Thyroid gland (tissue), 4 donors: Measurements from ENCODE around the gene POLR3E.

Source experiments
- POLR2A ChIP-seq, 2 donors: fragments of 450-650 bp; IDR thresholded peaks; one replicate each; pipeline ENCODE4 v1.6.1; 2017; ENCODE audit warnings: antibody characterized with exemption in 2 of 2, mild to moderate bottlenecking in 2 of 2, moderate library complexity in 1 of 2
- TF ChIP-seq, protein P1 (sequence below), 6 experiments: fragments of 200-600 bp in 3 of 6; fragments of 450-650 bp in 3 of 6; sonication (generic) in 3 of 6; IDR thresholded peaks; one replicate each; pipeline ENCODE4 v1.5.1; 2016 to 2019; ENCODE audit warnings: antibody characterized with exemption in 6 of 6, mild to moderate bottlenecking in 2 of 6, inconsistent platforms in 1 of 6, moderate library complexity in 1 of 6

GRCh38 chr16:22266546-22266945 is 30.7 kb upstream of the POLR3E start:
- TF ChIP-seq, protein P1, sequence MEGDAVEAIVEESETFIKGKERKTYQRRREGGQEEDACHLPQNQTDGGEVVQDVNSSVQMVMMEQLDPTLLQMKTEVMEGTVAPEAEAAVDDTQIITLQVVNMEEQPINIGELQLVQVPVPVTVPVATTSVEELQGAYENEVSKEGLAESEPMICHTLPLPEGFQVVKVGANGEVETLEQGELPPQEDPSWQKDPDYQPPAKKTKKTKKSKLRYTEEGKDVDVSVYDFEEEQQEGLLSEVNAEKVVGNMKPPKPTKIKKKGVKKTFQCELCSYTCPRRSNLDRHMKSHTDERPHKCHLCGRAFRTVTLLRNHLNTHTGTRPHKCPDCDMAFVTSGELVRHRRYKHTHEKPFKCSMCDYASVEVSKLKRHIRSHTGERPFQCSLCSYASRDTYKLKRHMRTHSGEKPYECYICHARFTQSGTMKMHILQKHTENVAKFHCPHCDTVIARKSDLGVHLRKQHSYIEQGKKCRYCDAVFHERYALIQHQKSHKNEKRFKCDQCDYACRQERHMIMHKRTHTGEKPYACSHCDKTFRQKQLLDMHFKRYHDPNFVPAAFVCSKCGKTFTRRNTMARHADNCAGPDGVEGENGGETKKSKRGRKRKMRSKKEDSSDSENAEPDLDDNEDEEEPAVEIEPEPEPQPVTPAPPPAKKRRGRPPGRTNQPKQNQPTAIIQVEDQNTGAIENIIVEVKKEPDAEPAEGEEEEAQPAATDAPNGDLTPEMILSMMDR (IDR thresholded peaks at IDR 0.05) = no peak
- TF ChIP-seq POLR2A (IDR thresholded peaks at IDR 0.05) = no peak
